GM15510 (cell line): Measurements from ENCODE around the gene LOC128125822.

ENCODE experiments used
- POLR2A ChIP-seq: IDR thresholded peaks from 3 replicates; pipeline ENCODE4 v1.6.1; 2011; ENCODE audit warnings: borderline replicate concordance; ENCODE audit not compliant: insufficient read length; ENCODE audit errors: extremely low read depth

LOC128125822 gene

GRCh38 chr6:63549076-63549475 is 23.2 kb upstream of the LOC128125822 start:
- no peak for TF ChIP-seq POLR2A

GRCh38 chr6:63553208-63553607 is 19.1 kb upstream of the LOC128125822 start:
- TF ChIP-seq POLR2A: no peak

- no peak for TF ChIP-seq POLR2A
Measured at GRCh38 chr6:63553900-63554299, 18.4 kb upstream of the LOC128125822 start.

GRCh38 chr6:63554782-63555181 is 17.5 kb upstream of the LOC128125822 start:
- no peak for TF ChIP-seq POLR2A

- TF ChIP-seq POLR2A: no peak
Measured at GRCh38 chr6:63556369-63556768, 15.9 kb upstream of the LOC128125822 start.

GRCh38 chr6:63558278-63558677 is 14.0 kb upstream of the LOC128125822 start:
- TF ChIP-seq POLR2A: no peak

GRCh38 chr6:63560801-63561287 is 11.4 kb upstream of the LOC128125822 start:
- TF ChIP-seq POLR2A: no peak

GRCh38 chr6:63561288-63561687 is 11.0 kb upstream of the LOC128125822 start:
- TF ChIP-seq POLR2A: no peak

- TF ChIP-seq POLR2A: no peak
Measured at GRCh38 chr6:63563235-63563634, 9.0 kb upstream of the LOC128125822 start.

- no peak for TF ChIP-seq POLR2A
Measured at GRCh38 chr6:63565058-63565726, 7.1 kb upstream of the LOC128125822 start.

- no peak for TF ChIP-seq POLR2A
Measured at GRCh38 chr6:63565727-63566596, 6.3 kb upstream of the LOC128125822 start.

- TF ChIP-seq POLR2A: no peak
Measured at GRCh38 chr6:63567966-63568365, 4.3 kb upstream of the LOC128125822 start.

- TF ChIP-seq POLR2A: no peak
Measured at GRCh38 chr6:63571361-63572043, 778 bp upstream of the LOC128125822 start.

GRCh38 chr6:63572747-63573075 is 431 bp downstream of the LOC128125822 start:
- TF ChIP-seq POLR2A: no peak
